GM19238 (cell line): ENCODE results near the gene PTPN20.
"Not testable (repeated sequence)": the region's sequence is repeated elsewhere in the genome, so short reads cannot be mapped to it uniquely, and the experiment has no call there.

Experiments used
- DNase-seq: peaks from one replicate; pipeline ENCODE4 v3.0.0; 2011; ENCODE audit warnings: low spot score; ENCODE audit not compliant: insufficient read length

The PTPN20 gene, protein sequence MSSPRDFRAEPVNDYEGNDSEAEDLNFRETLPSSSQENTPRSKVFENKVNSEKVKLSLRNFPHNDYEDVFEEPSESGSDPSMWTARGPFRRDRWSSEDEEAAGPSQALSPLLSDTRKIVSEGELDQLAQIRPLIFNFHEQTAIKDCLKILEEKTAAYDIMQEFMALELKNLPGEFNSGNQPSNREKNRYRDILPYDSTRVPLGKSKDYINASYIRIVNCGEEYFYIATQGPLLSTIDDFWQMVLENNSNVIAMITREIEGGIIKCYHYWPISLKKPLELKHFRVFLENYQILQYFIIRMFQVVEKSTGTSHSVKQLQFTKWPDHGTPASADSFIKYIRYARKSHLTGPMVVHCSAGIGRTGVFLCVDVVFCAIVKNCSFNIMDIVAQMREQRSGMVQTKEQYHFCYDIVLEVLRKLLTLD

GRCh38 chr10:46911144-46911876, at the start of gene PTPN20:
Gene PTPN20 (plus strand): TSS chr10:46911428. CDS start chr10:46932500, 21,072 bp downstream.
- not testable (repeated sequence) for DNase-seq

DNA sequence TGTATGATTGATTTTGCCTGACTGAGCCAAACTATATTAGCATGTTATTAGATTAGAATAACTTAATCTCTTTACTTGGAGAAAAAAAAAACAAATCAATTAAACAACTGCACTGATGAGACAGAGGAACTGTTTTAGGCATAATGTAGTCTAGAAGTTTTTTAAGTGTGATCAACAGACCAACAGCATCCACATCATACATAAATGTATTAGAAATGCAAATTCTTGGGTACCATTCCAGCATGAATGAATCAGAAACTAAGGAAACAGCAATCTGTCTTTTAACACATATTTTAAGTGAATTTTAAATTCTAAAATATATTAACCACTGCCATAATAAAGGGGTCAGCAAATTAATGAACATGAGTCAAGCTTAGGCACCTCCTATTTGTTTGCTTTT, 41.5 kb upstream of the PTPN20 start:
- DNase-seq: not testable (repeated sequence)

DNA sequence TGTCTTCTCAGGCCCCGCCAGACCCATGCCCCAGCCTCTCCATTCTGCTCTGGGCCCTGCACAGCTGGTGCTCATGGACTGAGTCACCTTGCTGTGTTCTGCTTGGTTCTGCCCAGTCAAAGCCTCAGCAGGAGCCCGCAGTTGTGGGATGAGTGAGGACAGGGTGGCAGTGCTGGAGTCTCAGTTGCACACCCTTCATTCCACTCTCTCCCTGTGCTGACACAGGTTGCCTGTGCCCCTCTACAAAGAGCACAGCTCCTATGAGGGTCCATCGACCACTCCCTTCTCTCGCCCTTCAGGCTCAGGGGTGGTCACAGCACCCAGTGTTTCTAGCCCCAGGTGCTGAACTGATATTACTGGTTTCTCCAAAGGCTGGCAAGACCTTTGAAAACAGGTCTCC, 39.6 kb upstream of the PTPN20 start:
- not testable (repeated sequence) for DNase-seq

- DNase-seq: not testable (repeated sequence)
Observed at GRCh38 chr10:46875304-46875703, 35.9 kb upstream of the PTPN20 start.

DNA sequence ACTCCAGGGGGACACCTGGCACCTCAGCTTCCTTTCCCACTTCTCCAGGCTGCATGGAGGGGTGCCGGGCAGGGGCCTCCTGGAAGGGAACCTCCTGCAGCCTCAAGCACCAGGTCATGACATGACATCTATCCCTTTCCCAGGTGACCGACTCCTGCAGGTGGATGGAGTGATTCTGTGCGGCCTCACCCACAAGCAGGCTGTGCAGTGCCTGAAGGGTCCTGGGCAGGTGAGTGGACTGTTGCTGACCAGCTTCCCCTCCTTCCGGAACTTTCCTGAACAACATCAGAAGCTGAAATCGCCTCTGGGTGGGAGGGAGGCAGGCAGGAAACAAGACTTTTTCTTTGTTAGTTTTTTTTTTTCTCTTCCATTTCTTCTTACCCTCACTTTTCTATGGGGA, 34.5 kb upstream of the PTPN20 start:
- DNase-seq: not testable (repeated sequence)

DNA sequence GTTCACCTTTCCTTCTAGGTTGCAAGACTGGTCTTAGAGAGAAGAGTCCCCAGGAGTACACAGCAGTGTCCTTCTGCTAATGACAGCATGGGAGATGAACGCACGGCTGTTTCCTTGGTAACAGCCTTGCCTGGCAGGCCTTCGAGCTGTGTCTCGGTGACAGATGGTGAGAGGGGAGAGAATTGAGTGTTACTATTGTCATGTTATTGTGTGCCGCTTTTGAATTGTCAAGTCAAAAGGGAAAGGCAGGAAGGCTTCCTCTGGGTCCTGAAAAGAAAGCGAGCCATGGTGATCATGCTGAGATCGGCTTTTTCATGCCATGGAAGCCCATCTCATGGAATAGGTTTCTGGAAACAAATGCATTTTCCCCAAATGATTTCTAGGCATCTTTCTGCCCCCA, 32.5 kb upstream of the PTPN20 start:
- DNase-seq: not testable (repeated sequence)

- not testable (repeated sequence) for DNase-seq
Observed at GRCh38 chr10:46890813-46891611, 20.2 kb upstream of the PTPN20 start.

DNA sequence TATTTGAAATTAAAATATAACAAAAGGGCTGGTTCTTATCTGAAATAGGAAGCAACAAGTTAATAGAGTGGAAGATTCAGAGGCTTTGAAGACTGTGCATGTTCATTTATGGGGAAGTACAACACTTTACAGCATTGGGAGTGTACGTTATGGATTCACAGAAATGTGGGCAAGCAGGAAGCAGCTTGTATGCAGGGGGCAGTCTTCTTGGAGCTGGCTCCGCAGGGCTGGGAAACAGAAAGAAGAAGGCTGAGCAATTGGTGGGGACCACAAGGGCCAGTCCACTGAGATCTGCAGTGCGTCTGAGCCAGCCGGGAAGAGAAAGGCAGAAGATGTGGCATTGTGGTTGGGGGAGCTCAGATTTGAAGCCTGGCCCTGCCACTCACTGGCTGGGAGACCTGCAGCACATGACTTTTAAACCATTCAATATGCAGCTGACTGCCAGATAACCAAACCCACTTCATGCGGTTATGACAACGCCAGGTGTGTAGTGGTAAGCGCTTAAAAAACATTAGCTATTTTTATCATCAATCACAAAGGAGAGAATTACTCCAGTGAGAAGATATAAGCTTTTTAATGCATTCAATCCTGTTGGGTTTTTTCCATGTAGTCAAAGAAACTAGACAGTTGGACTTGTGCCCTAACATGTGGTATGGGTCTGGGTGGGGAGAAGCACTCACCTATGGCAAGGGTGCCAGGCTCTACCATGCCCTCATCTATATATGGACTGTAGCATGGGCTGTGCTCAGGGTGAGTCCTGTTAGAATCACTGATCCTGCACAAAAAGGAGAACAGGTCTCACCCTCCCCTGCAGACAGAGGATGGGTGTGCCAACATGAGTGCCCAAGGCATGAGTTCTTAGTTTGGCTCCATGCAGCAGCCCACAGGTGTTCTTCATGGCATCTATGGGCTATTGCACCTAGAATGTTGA, 14.2 kb upstream of the PTPN20 start:
- not testable (repeated sequence) for DNase-seq

GRCh38 chr10:46901247-46901646, 10.0 kb upstream of the PTPN20 start:
- DNase-seq: not testable (repeated sequence)

DNA sequence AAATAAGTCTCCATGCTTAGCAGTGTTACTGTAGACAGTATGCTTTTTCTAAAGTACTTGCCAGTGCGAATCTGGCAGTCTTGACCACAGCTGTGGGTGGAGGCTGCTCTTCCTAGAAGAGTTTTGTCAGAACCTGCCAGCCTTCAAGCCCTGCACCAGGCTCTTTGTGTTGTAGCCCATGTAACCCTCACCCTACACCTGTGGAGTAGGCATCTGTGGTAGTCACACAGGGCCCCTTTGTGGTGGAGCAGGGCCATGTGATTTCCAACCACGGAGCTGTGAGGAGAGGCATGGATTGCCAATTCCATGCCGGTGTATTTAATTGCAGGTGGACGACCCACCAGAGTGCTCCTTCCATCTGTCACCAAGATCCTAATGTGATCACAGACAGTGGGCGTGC, 7.4 kb upstream of the PTPN20 start:
- not testable (repeated sequence) for DNase-seq

- not testable (repeated sequence) for DNase-seq
Observed at GRCh38 chr10:46906359-46906758, 4.9 kb upstream of the PTPN20 start.

- DNase-seq: not testable (repeated sequence)
Observed at GRCh38 chr10:46907185-46908117, 3.8 kb upstream of the PTPN20 start.

DNA sequence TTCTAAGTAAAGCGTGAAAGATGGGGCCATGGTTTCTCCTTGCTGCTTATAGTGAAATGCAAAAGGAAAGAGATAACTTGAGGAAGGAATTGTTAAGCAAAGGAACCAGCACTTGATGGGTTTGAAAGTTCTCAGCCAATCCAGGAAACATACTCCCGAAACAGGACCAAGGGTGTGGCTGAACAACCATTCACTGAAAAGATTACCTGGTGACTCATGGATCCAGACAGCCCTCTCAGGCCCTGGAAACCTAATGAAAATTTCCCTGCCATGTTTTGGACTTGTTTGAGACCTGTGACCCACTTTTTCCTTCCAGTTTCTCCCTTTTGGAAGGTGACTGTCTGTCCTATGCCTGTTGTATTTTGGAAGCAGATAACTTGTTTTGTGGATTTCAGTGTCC, 11.3 kb downstream of the PTPN20 start:
- DNase-seq: not testable (repeated sequence)

DNA sequence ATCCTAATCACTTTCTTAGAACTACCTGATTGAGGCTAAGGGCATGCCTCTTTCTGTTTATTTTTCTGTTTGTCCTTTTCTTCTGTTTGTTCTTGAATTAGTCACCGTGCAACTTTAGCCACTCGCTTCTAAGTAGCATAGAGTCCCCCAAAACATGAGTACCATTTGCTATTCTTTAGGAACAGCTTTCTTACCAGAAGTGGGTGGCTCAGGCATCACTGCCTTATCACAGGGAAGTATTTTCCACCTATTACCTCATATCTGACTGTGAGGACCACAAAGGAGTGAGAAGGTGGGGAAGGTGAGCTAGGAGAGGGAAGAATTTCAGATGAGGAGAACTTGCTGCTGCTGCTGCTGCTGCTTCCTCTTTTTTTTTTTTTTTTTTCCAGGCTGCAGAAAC, 13.9 kb downstream of the PTPN20 start:
- DNase-seq: not testable (repeated sequence)

GRCh38 chr10:46925853-46926252, 14.6 kb downstream of the PTPN20 start:
- not testable (repeated sequence) for DNase-seq

DNA sequence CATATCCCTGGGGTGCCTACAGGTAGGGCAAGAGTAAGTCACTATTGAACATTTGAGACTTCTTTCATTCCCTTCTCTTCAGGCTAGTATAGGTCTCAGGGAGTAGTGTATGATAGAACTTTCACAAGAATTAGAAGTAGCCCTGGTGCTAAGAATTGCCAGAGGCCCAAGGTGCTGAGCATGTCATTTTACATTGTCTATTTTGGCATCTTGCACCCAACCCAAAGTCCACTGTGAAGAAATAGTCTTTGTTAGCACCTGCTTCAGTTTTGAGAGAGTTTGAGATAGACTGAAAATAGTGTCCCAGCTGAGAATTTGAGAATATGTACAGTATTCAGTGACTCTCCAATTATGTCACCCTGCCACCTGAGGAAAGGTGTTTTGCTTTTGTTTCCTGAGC, 17.6 kb downstream of the PTPN20 start:
- not testable (repeated sequence) for DNase-seq

DNA sequence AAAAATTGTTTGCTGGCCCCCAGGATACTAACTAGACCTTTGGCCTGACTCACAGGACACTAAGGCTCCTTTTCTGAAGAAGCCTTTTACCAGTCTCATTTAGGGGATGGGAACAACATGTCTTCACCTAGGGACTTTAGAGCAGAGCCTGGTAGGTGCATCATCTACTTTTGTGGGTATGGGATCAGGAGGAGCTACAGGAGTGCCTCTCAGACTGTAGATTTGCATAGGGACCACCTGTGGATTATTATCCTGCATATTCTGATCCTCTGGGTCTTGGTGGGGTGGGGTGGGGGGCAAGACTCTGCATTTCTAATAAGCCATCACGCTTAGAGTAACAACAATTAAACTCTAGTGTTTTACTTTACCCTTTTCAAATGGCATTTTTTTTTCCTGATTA, 21.2 kb downstream of the PTPN20 start:
- DNase-seq: not testable (repeated sequence)

DNA sequence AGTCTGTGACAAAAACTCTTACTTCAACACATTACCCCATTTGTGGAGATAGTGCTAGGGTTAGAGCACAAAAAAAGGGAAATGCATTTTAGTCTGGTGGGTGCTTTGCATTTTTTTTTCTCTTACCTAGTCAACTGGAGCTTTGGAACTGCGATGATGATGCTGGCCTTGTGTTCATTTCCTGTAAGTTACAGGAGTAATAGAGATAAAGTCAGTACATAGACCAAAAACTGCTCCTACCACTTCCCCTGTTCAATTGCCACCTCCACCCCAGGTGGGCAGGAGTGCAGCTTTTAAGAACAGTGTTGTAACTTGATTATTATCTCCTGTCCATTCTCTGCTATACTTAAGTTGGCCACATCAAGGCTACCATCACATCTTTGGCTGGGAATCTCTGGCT, 29.9 kb downstream of the PTPN20 start:
- not testable (repeated sequence) for DNase-seq
